ENCODE measurements around the gene SPINK6.

DNA sequence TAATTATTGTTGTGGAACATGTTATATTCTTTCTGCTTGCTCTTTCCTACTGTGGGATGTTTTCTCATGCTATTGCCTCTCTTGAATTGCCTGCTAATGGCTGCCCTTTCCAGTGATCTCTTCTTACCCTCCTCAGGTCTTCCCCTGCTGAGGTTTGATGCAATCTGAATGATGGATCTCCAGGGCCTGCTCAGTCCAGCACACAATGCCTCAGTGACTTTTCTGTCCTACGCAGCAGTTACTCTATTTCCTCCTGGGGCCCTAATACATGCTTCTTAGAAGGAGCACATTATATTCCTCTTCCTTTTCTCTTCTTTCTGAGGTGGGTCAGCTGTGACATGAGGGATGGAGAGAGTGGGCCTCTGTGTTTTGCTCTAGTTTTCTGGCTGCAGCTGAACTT is 34.6 kb upstream of the SPINK6 start, which contains the start of gene SPINK14:
- TF ChIP-seq, protein P1, sequence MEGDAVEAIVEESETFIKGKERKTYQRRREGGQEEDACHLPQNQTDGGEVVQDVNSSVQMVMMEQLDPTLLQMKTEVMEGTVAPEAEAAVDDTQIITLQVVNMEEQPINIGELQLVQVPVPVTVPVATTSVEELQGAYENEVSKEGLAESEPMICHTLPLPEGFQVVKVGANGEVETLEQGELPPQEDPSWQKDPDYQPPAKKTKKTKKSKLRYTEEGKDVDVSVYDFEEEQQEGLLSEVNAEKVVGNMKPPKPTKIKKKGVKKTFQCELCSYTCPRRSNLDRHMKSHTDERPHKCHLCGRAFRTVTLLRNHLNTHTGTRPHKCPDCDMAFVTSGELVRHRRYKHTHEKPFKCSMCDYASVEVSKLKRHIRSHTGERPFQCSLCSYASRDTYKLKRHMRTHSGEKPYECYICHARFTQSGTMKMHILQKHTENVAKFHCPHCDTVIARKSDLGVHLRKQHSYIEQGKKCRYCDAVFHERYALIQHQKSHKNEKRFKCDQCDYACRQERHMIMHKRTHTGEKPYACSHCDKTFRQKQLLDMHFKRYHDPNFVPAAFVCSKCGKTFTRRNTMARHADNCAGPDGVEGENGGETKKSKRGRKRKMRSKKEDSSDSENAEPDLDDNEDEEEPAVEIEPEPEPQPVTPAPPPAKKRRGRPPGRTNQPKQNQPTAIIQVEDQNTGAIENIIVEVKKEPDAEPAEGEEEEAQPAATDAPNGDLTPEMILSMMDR (conservative IDR thresholded peaks at IDR 0.05; ENCODE audit: low read length): no peak
- no peak for TF ChIP-seq EZH2phosphoT487 (IDR thresholded peaks at IDR 0.05; ENCODE audit: borderline replicate concordance, low read depth, low read length)
